HG03460 (cell line): ENCODE measurements around the gene SYNPO2.

ENCODE experiments used
- ATAC-seq: cut with Tn5 transposase; IDR thresholded peaks from one replicate; pipeline ENCODE4 v1.9.1; 2021; ENCODE audit not compliant: unreplicated experiment

Gene SYNPO2

DNA sequence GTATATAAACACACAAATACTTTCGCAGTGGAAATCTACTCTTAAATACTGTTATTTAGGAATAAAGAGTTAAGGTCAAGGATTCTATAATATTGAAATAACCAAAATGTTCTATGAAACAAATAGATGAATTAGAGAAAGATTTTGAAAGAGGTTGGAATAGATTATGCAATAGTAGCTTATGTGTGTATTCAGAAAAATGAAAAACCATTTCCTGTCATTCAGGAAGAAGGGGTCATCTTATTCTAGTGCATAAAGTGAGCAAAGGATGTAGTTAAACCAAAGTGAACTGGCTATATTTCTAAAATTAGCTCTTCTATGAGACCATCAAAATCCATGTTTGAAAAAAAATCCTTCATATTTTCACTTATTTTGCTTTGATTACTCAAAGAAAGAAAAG is 217.0 kb downstream of the SYNPO2 start:
- no peak for ATAC-seq

DNA sequence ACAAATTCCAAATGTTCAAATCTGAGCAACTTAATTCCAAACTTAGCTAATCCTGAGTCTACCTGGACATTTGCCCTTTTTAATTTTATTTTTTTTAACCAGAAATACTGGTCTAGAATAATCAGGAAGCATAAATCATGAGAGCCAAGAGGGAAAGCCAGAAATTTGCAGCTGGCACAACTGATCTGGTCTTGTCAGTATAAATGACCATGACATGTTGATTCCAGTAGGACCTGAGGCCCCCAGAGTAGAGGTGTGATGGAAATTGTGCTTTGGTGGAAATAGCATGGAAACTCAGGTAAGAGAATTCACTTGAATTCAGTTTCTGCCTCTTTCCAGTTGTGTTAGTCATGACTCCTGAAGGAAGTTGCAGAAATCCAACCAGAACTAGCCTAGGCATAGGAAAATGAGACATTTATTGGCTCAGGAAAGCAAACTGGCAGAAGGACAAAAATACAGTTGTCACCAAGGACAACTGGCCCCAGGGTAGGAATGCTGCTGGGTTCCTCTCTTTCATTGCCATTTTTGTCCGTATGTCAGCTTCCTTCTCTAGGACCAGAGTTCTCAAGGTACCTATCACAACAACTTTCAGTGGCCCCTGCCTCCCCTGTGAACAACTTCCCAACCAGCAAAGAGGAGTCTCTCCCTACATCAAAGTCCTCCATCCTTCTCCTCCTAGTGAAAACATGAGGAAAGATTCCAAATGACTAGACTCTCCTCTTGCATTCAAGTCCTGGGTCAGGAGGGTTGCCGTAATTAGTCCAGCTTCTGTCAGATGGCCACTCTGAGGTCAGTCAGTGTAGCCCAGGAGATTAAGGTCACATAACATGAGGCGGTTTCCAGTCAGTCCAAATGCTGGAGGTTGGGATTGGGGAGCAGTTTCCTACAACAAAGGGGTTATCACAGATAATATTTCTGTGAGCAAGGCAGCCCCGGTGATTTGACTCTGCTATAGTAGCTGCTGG is 217.7 kb downstream of the SYNPO2 start:
- no peak for ATAC-seq

DNA sequence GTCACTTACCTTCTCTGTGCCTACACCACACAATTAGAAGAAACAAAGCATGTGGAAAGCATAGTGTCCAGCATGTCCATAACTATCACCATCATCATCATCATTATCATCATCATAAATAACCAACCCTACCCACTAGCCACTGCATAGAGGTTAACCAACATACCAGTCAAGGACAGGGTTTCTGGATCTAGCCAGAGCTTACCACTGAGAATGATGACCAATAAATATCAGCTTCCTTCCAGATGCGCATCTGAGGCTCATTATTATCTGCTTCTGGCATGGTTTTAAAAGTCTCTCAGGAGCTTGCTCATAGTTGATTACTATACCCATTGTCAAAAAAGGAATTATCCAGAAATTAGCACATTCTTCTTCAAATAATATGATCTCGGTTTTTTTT is 221.5 kb downstream of the SYNPO2 start:
- no peak for ATAC-seq
